Loucy (cell line): Measurements from ENCODE around the gene MAP3K19.

Source experiments
- H2AFZ ChIP-seq: fragments of 200-600 bp; sonication (generic); 2 replicates; pipeline ENCODE4 v1.6.0; 2016; ENCODE audit warnings: antibody characterized with exemption, mild to moderate bottlenecking, low read length, moderate library complexity
- H3F3A ChIP-seq: fragments of 200-600 bp; 2 replicates; pipeline ENCODE4 v1.6.0; 2016; ENCODE audit warnings: antibody characterized with exemption, low read depth, mild to moderate bottlenecking
- H3K27me3 ChIP-seq: fragments of 200-600 bp; sonication (generic); 2 replicates; pipeline ENCODE4 v1.6.1; 2014; ENCODE audit warnings: low read length, mild to moderate bottlenecking; ENCODE audit not compliant: insufficient read depth, poor library complexity, severe bottlenecking
- H3K36me3 ChIP-seq: fragments of 200-600 bp; sonication (generic); 2 replicates; pipeline ENCODE4 v1.6.1; 2016; ENCODE audit warnings: low read length; ENCODE audit not compliant: insufficient read depth
- H3K4me1 ChIP-seq: fragments of 200-600 bp; sonication (generic); 2 replicates; pipeline ENCODE4 v1.5.1; 2014; ENCODE audit warnings: low read length, mild to moderate bottlenecking; ENCODE audit not compliant: insufficient read depth, poor library complexity, severe bottlenecking
- H3K4me2 ChIP-seq: fragments of 200-600 bp; sonication (generic); 2 replicates; pipeline ENCODE4 v1.6.0; 2014; ENCODE audit warnings: antibody characterized with exemption, low read length, low read depth, mild to moderate bottlenecking; ENCODE audit not compliant: poor library complexity, severe bottlenecking
- H3K4me3 ChIP-seq: fragments of 200-600 bp; sonication (generic); 2 replicates; pipeline ENCODE4 v1.5.1; 2014; ENCODE audit warnings: low read length, mild to moderate bottlenecking, mixed read lengths; ENCODE audit not compliant: poor library complexity, severe bottlenecking
- H3K79me2 ChIP-seq: fragments of 200-600 bp; sonication (generic); 2 replicates; pipeline ENCODE4 v1.6.1; 2014; ENCODE audit warnings: low read length; ENCODE audit not compliant: insufficient read depth
- H3K9ac ChIP-seq: fragments of 200-600 bp; sonication (generic); 2 replicates; pipeline ENCODE4 v1.6.0; 2014; ENCODE audit warnings: mild to moderate bottlenecking, low read depth, low read length, moderate library complexity; ENCODE audit not compliant: poor library complexity, severe bottlenecking
- H3K9me2 ChIP-seq: fragments of 200-600 bp; sonication (generic); replicated peaks from 2 replicates; pipeline ENCODE4 v1.6.1; 2016; ENCODE audit warnings: low read depth, low read length, mixed read lengths
- H3K9me3 ChIP-seq: fragments of 200-600 bp; sonication (generic); 2 replicates; pipeline ENCODE4 v1.6.1; 2014; ENCODE audit warnings: mild to moderate bottlenecking, antibody characterized with exemption, low read length, low read depth; ENCODE audit not compliant: insufficient read depth
- H4K20me1 ChIP-seq: fragments of 200-600 bp; sonication (generic); 2 replicates; pipeline ENCODE4 v1.6.0; 2014; ENCODE audit warnings: antibody characterized with exemption, low read length, mild to moderate bottlenecking; ENCODE audit not compliant: insufficient read depth, poor library complexity, severe bottlenecking
- EZH2phosphoT487 ChIP-seq: fragments of 200-600 bp; IDR thresholded peaks from 2 replicates; pipeline ENCODE4 v1.6.1; 2018; ENCODE audit warnings: antibody characterized with exemption, mild to moderate bottlenecking, moderate library complexity, borderline replicate concordance
- TF ChIP-seq, protein P1 (sequence below): fragments of 200-600 bp; sonication (generic); conservative IDR thresholded peaks from 2 replicates; pipeline ENCODE4 v1.5.1; 2014; ENCODE audit warnings: mild to moderate bottlenecking, antibody characterized with exemption, low read length

MAP3K19 gene

DNA sequence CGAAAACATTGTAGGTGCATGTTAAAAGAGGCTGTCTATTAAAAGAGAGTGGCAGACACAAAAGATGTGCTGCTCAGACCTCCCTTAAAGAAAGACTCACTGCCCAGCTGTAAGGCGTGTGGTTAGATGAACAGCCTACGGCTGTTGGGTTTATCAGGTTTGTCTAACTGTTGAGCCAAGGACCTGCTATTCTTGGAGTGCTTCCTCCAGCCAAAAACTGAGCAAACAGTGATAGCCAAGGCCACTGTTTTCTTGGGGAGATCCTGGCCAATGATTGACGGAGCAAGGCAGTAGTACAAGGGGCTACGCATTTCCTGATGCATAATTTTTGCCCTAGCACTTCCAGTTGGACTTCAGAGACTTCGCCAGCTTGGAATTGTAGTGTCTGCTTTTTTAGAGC is 3.4 kb upstream of the MAP3K19 start:
- H3K27me3 ChIP-seq = peaks cover 5% of the 10 kb centered on the region
- no peaks in the 10 kb centered on the region for H3K36me3 ChIP-seq
- H3K4me1 ChIP-seq = peaks cover 21% of the 10 kb centered on the region
- H3K9me3 ChIP-seq = no peaks in the 10 kb centered on the region
- peaks cover 28% of the 10 kb centered on the region for H4K20me1 ChIP-seq
- H2AFZ ChIP-seq = peak overlapping the region; percentile 29; the same call in 1 of the 2 replicates
- H3K79me2 ChIP-seq = peaks cover 30% of the 10 kb centered on the region
- H3F3A ChIP-seq = peaks cover 3% of the 10 kb centered on the region; the same call in 1 of the 2 replicates
- H3K4me3 ChIP-seq = no peak overlapping the region
- no peak overlapping the region for H3K9ac ChIP-seq
- no peaks in the 10 kb centered on the region for H3K9me2 ChIP-seq
- TF ChIP-seq, protein P1, sequence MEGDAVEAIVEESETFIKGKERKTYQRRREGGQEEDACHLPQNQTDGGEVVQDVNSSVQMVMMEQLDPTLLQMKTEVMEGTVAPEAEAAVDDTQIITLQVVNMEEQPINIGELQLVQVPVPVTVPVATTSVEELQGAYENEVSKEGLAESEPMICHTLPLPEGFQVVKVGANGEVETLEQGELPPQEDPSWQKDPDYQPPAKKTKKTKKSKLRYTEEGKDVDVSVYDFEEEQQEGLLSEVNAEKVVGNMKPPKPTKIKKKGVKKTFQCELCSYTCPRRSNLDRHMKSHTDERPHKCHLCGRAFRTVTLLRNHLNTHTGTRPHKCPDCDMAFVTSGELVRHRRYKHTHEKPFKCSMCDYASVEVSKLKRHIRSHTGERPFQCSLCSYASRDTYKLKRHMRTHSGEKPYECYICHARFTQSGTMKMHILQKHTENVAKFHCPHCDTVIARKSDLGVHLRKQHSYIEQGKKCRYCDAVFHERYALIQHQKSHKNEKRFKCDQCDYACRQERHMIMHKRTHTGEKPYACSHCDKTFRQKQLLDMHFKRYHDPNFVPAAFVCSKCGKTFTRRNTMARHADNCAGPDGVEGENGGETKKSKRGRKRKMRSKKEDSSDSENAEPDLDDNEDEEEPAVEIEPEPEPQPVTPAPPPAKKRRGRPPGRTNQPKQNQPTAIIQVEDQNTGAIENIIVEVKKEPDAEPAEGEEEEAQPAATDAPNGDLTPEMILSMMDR = no peak
- TF ChIP-seq EZH2phosphoT487 = no peak
- H3K4me2 ChIP-seq = no peak overlapping the region

- H3K79me2 ChIP-seq = peaks cover 26% of the 10 kb centered on the region
- peaks cover 26% of the 10 kb centered on the region for H4K20me1 ChIP-seq
- H3K4me3 ChIP-seq = no peak overlapping the region
- TF ChIP-seq, protein P1 = no peak
- TF ChIP-seq EZH2phosphoT487 = no peak
- no peaks in the 10 kb centered on the region for H3K9me3 ChIP-seq
- peak overlapping the region; percentile 29; the same call in 1 of the 2 replicates for H2AFZ ChIP-seq
- no peak overlapping the region for H3K9ac ChIP-seq
- H3K4me1 ChIP-seq = peaks cover 19% of the 10 kb centered on the region
- no peaks in the 10 kb centered on the region for H3K36me3 ChIP-seq
- no peaks in the 10 kb centered on the region for H3K9me2 ChIP-seq
- peaks cover 5% of the 10 kb centered on the region for H3K27me3 ChIP-seq
- H3K4me2 ChIP-seq = no peak overlapping the region
- peaks cover 3% of the 10 kb centered on the region; the same call in 1 of the 2 replicates for H3F3A ChIP-seq
Measured at GRCh38 chr2:135050132-135050531, 2.9 kb upstream of the MAP3K19 start.

DNA sequence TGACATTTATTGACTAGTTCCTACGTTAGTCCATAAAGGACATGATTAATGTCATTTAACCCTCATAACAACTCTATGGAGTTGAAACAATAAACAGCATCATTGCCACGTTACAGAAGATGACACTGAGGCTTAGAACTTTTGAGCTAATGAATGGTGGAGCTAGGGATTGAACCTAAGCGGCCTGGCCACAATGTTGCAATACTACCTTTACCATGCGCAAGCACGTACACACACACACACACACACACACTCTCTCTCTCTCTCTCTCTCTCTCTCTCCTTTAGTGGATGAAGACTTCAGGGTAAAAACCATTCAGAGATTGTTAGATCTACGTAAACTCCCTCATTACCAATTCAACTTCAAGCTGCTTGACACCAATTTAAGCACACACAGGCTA is 875 bp upstream of the MAP3K19 start:
- H3F3A ChIP-seq = peaks cover 3% of the 10 kb centered on the region; the same call in 1 of the 2 replicates
- no peak overlapping the region for H3K4me3 ChIP-seq
- H3K79me2 ChIP-seq = peaks cover 6% of the 10 kb centered on the region
- no peak overlapping the region for H3K4me2 ChIP-seq
- H3K9me2 ChIP-seq = no peaks in the 10 kb centered on the region
- peaks cover 5% of the 10 kb centered on the region for H3K27me3 ChIP-seq
- H3K4me1 ChIP-seq = peaks cover under 1% of the 10 kb centered on the region
- no peak overlapping the region for H3K9ac ChIP-seq
- H3K36me3 ChIP-seq = no peaks in the 10 kb centered on the region
- H2AFZ ChIP-seq = no peak overlapping the region
- no peak for TF ChIP-seq EZH2phosphoT487
- TF ChIP-seq, protein P1 = no peak
- no peaks in the 10 kb centered on the region for H3K9me3 ChIP-seq
- peaks cover 6% of the 10 kb centered on the region for H4K20me1 ChIP-seq
